Measurements from ENCODE around the gene SAA4.
"Not testable (repeated sequence)": the region's sequence is repeated elsewhere in the genome, so short reads cannot be mapped to it uniquely, and the experiment has no call there.

Gene SAA4, protein sequence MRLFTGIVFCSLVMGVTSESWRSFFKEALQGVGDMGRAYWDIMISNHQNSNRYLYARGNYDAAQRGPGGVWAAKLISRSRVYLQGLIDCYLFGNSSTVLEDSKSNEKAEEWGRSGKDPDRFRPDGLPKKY

GRCh38 chr11:18236664-18237356 is at the start of gene SAA4:
TSS of gene SAA4 (minus strand) at chr11:18236802. CDS start at chr11:18235926, 876 bp downstream.
- DNase-seq (ENCODE audit: low read depth): no peak

DNA sequence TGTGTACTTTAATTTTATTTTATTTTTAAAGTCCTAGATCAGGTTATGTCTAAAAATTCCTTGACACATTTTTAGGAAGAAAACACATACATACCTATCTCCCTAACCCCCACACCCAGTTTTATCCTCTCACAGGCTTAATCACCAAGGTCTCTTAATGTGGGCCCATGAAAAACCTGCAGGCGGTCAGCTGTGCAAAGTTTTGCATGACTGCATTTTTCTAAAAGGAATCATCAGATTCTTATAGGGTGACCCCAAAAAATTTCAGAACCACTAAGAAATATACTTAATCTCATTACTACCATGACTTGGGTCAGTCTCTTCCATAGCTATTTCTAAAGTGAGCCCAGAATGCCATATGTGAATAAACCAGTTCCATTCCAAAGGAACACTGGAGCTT is 49.2 kb upstream of the SAA4 start:
- no peak for DNase-seq (ENCODE audit: low read depth)

GRCh38 chr11:18282626-18283025 is 46.0 kb upstream of the SAA4 start:
- no peak for DNase-seq (ENCODE audit: low read depth)

DNA sequence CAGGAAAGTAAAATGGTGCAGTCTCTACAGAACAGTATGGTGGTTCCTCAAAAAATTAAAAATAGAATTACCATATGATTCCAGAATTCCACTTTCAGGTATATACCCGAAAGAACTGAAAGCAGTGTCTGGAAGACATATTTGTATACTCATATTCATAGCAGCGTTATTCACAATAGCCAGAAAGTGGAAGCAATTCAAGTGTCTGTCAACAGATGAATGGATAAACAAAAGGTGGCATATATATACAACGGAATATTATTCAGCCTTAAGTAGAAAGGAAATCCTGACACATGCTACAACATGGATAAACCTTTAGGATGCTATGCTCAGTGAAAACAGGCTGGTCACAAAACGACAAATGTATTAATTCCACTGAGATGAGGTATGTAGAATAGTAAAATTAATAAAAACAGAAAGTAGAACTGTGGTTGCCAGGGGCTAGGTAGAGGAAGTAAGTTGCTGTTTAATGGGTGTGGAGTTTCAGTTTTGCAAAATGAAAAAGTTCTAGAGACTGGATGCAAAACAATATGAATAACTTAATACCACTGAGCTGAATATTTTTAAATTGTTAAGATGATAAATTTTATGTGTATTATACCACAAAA is 43.9 kb upstream of the SAA4 start:
- no peak for DNase-seq (ENCODE audit: low read depth)

DNA sequence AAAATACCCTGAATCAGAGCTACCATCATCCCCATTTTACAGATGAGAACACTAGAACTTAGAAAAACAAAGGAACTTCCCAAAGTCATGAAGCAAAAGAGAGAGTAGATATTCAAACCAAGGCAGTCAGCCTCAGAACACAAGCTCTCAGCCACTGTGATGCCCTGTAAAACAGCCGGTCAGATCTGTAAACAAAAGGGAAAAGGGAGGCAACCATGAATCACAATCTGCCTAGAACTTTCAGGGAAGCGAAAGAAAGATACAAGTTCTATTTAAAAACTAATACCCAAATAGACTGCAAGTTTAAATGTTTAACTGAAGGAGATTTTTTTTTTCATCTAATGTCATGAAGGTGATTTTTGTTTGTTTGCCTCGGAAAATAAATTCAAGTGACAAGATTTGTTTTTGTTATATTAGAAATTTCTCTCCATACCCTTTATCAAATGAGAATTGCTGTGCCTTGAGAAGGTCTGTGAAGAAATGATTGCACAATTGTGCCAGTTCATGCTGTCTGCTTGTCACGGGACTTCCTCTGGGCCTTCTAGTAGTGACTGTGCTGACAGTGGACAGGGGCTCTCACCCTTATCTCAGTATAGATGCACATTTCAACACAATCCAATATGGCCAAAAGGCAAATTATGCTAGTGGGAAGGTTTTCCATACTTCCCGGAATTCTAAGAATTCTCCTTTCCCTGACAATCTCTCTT is 41.1 kb upstream of the SAA4 start:
- DNase-seq (ENCODE audit: low read depth): no peak

GRCh38 chr11:18271206-18271605 is 34.6 kb upstream of the SAA4 start:
- no peak for DNase-seq (ENCODE audit: low read depth)

- no peak for DNase-seq (ENCODE audit: low read depth)
These were observed 33.5 kb upstream of the SAA4 start for GRCh38 chr11:18270102-18270501.

DNA sequence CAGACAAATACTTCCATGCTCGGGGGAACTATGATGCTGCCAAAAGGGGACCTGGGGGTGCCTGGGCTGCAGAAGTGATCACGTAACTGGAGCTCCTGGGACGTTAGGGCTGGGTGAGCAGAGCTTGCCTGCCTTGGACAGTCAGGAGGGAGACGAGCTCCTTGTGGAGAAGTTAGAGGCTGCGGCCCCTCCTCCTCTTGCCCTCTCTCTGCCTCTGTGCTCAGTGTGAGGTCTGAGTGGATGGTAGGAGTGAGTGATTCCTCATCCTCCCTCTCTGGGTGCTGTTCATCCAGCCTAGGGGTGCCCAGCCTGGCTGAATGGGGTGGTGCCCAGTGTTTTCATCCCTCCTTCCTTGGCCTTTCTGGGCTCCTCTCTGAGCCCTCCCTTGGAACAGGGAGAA is 32.6 kb upstream of the SAA4 start:
- DNase-seq (ENCODE audit: low read depth): not testable (repeated sequence)

DNA sequence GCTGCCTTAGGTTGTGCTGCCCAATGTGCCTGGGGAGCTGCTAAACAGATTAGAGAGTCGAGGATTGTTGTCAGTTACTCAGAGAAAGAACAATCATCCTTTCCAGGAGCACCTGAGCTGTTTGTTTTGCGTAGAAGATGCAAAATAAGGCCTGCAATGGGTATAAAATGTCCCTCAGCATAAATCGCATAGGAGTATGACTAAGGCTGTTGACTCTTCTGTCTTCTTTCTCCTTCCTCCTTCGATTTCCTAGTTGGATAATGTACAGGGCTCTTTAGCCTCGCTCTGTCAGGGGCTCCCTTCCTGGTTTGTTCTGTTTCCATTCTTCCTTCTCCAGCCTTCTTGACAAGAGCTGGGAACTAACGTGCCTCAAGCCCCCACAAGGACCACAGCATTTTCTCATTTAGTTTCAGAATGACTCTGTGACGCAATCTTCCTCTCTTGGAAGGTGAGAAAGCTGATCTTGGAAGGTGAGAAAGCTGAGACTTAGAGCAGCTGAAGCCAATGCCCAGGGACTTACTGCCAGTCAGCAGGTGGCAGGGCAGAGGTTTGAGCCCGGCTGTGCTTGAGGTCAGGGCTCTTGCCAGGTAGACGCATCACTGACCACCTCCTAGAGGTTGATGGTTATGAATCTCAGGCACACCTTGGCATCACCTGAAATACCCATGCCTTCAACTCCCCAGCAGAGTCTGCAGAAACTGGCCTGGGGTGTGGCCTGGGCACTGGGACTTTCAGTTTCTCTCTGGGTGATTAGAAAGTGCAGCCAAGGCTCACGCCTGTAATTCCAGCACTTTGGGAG is 30.9 kb upstream of the SAA4 start:
- not testable (repeated sequence) for DNase-seq (ENCODE audit: low read depth)

DNA sequence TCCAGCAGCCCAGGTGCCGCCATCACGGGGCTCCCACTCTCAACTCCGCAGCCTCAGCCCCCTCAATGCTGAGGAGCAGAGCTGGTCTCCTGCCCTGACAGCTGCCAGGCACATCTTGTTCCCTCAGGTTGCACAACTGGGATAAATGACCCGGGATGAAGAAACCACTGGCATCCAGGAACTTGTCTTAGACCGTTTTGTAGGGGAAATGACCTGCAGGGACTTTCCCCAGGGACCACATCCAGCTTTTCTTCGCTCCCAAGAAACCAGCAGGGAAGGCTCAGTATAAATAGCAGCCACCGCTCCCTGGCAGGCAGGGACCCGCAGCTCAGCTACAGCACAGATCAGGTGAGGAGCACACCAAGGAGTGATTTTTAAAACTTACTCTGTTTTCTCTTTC is 29.3 kb upstream of the SAA4 start, which contains the start of gene SAA1:
Gene SAA1 (plus strand): TSS at position 316 of the 400 bp plus-strand sequence. CDS start 624 bp downstream, outside the sequence.
- no peak for DNase-seq (ENCODE audit: low read depth)

DNA sequence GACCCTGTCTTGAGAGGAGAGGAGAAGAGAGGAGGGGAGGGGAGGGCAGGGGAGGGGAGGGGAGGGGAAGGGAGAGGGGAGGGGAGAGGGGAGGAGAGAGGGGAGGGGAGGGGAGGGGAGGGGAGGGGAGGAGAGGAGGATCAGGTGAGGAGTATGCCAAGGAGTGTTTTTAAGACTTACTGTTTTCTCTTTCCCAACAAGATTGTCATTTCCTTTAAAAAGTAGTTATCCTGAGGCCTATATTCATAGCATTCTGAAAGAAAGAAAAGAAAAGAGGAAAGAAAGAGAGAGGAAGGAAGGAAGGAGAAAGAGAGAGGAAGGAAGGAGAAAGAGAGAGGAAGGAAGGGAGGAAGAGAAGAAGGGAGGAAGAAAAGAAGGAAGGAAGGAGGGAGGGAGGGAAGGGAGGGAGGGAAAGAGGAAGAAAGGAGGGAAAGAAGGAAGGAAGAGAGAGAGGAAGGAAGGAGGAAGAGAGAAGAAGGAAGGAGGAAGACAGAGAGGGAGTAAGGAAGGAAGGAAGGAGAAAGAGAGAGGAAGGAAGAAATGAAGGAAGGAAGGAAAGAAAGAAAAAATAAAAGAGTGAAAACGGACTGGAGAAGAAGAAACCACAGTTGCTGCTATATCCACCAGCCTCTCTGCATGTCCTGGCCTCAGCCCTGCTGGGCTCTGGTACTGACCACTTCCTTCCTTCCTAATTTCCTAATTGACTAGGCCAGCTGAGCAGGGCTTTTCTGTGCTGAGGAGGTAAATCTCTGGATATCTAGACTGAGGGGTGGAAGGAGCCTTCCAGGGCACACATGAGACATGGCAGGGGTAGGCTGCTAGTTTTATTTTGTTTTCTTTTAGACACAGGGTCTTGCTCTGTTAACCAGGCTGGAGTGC is 28.3 kb upstream of the SAA4 start:
- no peak for DNase-seq (ENCODE audit: low read depth)

DNA sequence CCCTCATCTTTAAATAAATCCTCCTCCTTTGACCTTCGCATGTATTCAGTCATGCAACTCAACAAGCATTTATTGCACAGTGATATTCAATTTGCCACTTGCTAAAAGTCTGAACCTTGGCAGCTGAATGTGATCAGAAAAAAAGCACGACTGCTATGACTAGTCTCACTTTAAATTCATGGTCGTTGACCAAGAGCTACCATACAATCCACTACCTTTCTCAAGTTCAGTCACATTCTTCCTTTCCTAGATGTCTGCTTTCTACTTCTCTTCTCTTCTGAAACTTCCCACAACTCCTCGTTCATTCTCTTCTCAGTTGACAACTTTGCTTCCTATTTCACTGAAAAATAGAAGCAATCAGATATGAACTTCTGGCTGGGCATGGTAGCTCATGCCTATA is 27.4 kb upstream of the SAA4 start:
- no peak for DNase-seq (ENCODE audit: low read depth)

DNA sequence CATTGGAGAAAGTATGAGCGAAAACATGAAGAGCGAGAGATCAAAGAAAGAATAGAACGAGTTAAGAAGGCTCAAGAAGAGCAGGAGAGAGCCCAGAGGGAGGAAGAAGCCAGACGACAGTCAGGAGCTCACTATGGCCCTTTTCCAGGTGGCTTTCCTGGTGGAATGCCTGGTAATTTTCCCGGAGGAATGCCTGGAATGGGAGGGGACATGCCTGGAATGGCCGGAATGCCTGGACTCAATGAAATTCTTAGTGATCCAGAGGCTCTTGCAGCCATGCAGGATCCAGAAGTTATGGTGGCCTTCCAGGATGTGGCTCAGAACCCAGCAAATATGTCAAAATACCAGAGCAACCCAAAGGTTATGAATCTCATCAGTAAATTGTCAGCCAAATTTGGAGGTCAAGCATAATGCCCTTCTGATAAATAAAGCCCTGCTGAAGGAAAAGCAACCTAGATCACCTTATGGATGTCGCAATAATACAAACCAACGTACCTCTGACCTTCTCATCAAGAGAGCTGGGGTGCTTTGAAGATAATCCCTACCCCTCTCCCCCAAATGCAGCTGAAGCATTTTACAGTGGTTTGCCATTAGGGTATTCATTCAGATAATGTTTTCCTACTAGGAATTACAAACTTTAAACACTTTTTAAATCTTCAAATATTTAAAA is 26.2 kb upstream of the SAA4 start:
- DNase-seq (ENCODE audit: low read depth): not testable (repeated sequence)

DNA sequence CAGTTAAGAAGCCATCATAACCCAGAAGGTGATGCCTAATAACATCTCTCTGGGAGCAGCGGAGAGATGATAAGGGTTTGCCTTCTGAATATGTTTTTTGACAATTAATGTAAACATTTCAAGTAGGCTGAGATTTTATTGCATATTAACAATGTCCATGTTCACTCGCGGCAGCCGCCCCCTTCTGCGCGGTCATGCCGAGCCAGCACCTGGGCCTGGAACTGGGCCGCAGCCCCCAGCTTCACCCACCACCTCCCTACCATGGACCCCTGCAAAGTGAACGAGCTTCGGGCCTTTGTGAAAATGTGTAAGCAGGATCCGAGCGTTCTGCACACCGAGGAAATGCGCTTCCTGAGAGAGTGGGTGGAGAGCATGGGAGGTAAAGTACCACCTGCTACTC is 25.1 kb upstream of the SAA4 start:
- DNase-seq (ENCODE audit: low read depth): no peak

GRCh38 chr11:18259259-18259658 is 22.7 kb upstream of the SAA4 start:
- no peak for DNase-seq (ENCODE audit: low read depth)

DNA sequence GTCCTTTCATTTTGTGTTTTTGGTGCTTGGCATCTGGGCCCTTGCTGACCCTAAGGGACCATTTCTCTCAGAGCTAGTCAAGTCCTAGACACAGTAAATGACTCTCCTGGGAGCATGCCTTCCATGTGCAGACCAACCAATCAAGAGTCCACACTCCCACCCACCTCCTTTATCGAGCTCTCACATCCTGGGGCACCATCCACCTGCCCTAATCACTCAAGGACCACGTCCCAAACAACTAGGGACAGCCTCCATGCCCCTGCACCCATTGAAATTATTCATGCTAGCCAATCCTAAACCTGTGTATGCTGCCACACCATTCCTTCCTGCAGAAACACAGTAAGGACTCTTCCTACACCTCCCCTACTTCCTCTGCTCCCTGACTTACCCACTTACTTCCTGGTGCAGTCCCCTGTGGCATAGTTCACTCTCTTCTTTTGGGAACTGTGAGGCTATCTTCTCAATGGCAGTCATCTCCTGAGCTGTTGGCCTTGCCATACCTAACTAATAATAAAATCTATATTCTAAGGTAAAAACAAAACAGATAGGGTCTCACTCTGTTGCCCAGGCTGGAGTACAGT is 18.3 kb upstream of the SAA4 start:
- DNase-seq (ENCODE audit: low read depth): no peak

- no peak for DNase-seq (ENCODE audit: low read depth)
These were observed 17.3 kb upstream of the SAA4 start for GRCh38 chr11:18253778-18254338.

DNA sequence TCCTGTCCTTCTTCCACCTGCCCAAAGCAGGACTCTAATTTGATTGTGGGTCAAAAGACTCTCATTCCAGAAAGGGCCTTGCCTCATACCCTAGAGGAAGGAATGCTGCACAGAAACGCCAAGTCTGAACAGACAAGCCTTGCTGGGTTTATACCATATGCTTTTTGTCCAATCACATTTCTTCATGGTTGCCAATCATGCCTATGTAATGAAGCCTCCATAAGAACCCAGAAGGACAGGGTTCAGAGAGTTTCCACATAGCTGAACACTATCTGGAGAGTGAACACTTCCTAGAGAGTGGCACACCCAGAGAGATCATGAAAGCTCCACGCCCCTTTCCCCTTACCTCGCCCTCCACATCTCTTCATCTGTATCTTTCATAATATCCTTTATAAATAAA is 16.6 kb upstream of the SAA4 start:
- no peak for DNase-seq (ENCODE audit: low read depth)

- no peak for DNase-seq (ENCODE audit: low read depth)
These were observed 12.0 kb upstream of the SAA4 start, which contains the start of gene SAA2 for GRCh38 chr11:18248561-18248960. TSS of gene SAA2 (minus strand) at chr11:18248668. CDS start at chr11:18248011, 657 bp downstream.

- not testable (repeated sequence) for DNase-seq (ENCODE audit: low read depth)
These were observed 10.6 kb upstream of the SAA4 start for GRCh38 chr11:18247191-18247581.

Data from activated T-helper 1 cell treated with Interleukin-2 at 50 U/mL for 16 hours (primary cell).